Measurements from ENCODE around the gene WFDC5.

GRCh38 chr20:45110301-45110700, 4.7 kb downstream of the WFDC5 start:
- TF ChIP-seq CTCF (IDR thresholded peaks at IDR 0.05) (no peak), POLR2A (IDR thresholded peaks at IDR 0.05) (no peak)
